HL-60 (cell line): ENCODE measurements around the gene OR2W3.

Experiments used
- GABPA ChIP-seq: IDR thresholded peaks from 2 replicates; pipeline ENCODE4 v1.6.1; 2012; ENCODE audit warnings: low read depth
- POLR2AphosphoS5 ChIP-seq: IDR thresholded peaks from 2 replicates; pipeline ENCODE4 v1.6.1; 2012; ENCODE audit warnings: low read depth
- REST ChIP-seq: IDR thresholded peaks from 2 replicates; pipeline ENCODE4 v1.6.1; 2012; ENCODE audit warnings: low read depth; ENCODE audit not compliant: insufficient replicate concordance
- SPI1 ChIP-seq: IDR thresholded peaks from 2 replicates; pipeline ENCODE4 v1.6.1; 2012; ENCODE audit warnings: low read depth, mild to moderate bottlenecking, borderline replicate concordance
- TF ChIP-seq, protein P1 (sequence below): IDR thresholded peaks from one replicate; pipeline ENCODE4 v1.5.1; 2011; ENCODE audit warnings: low read length, control low read depth, inconsistent platforms; ENCODE audit not compliant: insufficient read depth

DNA sequence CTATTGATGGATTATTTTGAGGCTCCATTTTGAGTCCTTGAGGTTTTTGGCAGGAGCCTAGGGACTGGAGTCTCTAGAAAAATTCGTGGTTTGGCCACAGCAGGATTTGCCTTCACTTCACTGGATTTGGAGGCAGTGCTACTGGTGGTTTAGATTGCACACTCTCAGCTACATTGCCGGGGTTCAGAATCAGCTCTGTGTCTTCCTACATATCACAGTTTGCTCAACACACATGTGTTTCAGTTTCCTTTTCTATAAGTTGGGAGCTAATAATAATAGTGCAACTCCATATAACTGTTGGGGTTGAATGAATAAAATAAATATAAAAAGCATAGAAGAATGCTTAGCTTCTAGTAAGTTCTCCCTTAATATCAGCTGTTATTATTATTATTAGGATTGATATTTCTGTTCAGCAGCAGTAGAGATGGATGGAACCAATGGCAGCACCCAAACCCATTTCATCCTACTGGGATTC, at the start of gene OR2W3:
- TF ChIP-seq, protein P1, sequence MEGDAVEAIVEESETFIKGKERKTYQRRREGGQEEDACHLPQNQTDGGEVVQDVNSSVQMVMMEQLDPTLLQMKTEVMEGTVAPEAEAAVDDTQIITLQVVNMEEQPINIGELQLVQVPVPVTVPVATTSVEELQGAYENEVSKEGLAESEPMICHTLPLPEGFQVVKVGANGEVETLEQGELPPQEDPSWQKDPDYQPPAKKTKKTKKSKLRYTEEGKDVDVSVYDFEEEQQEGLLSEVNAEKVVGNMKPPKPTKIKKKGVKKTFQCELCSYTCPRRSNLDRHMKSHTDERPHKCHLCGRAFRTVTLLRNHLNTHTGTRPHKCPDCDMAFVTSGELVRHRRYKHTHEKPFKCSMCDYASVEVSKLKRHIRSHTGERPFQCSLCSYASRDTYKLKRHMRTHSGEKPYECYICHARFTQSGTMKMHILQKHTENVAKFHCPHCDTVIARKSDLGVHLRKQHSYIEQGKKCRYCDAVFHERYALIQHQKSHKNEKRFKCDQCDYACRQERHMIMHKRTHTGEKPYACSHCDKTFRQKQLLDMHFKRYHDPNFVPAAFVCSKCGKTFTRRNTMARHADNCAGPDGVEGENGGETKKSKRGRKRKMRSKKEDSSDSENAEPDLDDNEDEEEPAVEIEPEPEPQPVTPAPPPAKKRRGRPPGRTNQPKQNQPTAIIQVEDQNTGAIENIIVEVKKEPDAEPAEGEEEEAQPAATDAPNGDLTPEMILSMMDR, result no peak
- TF ChIP-seq POLR2AphosphoS5, result no peak
- no peak for TF ChIP-seq GABPA
- TF ChIP-seq SPI1, result no peak
- no peak for TF ChIP-seq REST
